LNCaP clone FGC (cell line): ENCODE data around the gene INPP5A.
A peak's percentile ranks its signal among the peaks of the same experiment; 100 is the strongest.
"Not testable (repeated sequence)": the region's sequence is repeated elsewhere in the genome, so short reads cannot be mapped to it uniquely, and the experiment has no call there.

Experiments
- DNase-seq: peaks from one replicate; pipeline ENCODE4 v3.0.0-alpha.2; 2011; ENCODE audit warnings: low read depth
- H3K4me3 ChIP-seq: 2 replicates; pipeline ENCODE4 v1.5.1; 2011; ENCODE audit warnings: mild to moderate bottlenecking, low read depth, low read length, control low read depth
- CTCF ChIP-seq: IDR thresholded peaks from 2 replicates; pipeline ENCODE4 v1.5.1; 2012; ENCODE audit warnings: mild to moderate bottlenecking; ENCODE audit not compliant: control insufficient read depth, insufficient read depth; ENCODE audit errors: extremely low read depth

The INPP5A gene

DNA sequence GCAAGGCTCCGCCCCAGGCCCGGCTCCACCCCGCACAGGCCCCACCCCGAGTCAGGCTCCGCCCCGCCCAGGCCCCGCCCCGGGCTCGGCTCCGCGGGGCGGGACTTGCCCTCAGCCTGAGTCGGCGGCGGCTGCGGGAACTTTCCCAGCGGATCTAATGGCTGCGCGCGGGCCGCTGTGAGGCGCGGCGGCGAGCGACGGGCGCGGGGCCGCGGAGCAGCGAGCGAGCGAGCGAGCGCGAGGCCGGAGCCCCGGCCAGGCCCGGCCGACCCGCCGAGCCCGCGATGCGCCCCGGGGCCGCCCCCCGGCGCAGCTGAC lies at the start of gene INPP5A:
INPP5A (plus strand) TSS at position 104 of the 318 bp plus-strand sequence. CDS start 310 bp downstream, outside the sequence.
- TF ChIP-seq CTCF = no peak
- no peak for DNase-seq
- peak within 1 kb of the TSS; percentile 90 for H3K4me3 ChIP-seq

GRCh38 chr10:132488231-132488821 lies 49.3 kb upstream of the INPP5A start:
- no peak overlapping the region for H3K4me3 ChIP-seq
- no peak for DNase-seq
- TF ChIP-seq CTCF = no peak

DNA sequence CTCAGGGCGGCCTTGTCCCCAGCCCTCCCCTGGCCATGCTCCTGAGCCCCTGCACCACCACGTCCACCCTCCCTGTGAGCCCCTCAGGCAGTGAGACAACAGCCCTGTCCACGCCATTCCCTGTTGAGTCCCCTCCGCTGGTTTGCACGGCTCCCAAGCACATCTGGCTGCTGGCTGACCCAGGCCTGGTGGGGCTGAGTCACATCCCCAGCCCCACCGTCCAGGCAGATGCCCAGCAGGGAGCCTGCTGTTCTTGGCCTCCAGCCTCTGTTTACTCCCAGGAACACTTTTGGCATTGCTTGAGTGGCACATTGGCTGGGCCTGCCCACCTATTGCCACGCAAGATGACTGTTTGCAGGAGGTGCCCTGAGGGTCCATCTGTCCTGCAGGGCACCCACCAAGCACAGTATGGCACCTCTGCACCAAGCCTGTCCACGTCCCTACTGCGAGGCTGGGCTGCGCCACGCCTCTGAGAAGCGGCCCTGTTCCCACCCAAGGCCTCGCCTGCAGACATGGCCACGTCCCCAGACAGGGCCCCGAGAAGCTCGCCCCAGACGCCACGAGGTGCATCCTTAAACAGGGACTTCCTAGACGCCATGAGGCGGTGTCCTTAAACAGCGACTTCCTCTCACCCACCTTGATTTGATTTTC lies 48.4 kb upstream of the INPP5A start:
- H3K4me3 ChIP-seq = no peak overlapping the region
- DNase-seq = peak; percentile 37
- no peak for TF ChIP-seq CTCF

- H3K4me3 ChIP-seq = no peak overlapping the region
- no peak for DNase-seq
- no peak for TF ChIP-seq CTCF
Measured at GRCh38 chr10:132489704-132490534, 47.7 kb upstream of the INPP5A start.

DNA sequence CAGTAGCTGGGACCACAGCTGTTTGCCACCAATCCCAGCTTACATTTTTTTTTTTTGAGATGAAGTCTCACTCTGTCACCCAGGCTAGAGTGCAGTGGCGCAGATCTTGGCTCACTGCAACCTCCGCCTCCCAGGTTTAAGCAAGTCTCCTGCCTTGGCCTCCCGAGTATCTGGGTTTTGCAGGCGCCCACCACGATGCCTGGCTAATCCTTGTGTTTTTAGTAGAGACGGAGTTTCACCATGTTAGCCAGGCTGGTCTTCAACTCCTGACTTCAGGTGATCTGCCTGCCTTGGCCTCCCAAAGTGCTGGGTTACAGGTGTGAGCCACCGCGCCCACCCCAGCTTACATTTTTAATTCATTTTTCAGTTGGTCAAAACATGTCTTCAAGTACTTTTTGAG lies 46.1 kb upstream of the INPP5A start:
- not testable (repeated sequence) for DNase-seq, H3K4me3 ChIP-seq

- DNase-seq = no peak
- TF ChIP-seq CTCF = no peak
- H3K4me3 ChIP-seq = no peak overlapping the region
Measured at GRCh38 chr10:132492323-132493025, 45.1 kb upstream of the INPP5A start.

GRCh38 chr10:132493246-132493755 lies 44.3 kb upstream of the INPP5A start:
- no peak for TF ChIP-seq CTCF
- H3K4me3 ChIP-seq = no peak overlapping the region
- DNase-seq = no peak
